MCF 10A (cell line): Measurements from ENCODE around the gene FFAR3. TPM values are rescaled to one million over a fixed set of nuclear protein-coding genes. Genes with fewer than 3 reads are reported as not detected.

ENCODE experiments used
- BruUV-seq: library from RNA; stranded (reverse); fragments of 400-500 nt; replicated peaks from 2 replicates; lab custom pipeline; 2021; lab: Mats Ljungman, UMichigan
- CTCF ChIA-PET: fragments of 300-600 bp; sonication (Branson Sonifier 250); formaldehyde crosslinking; extraction: SDS; loops from one replicate; lab custom pipeline; 2021; ENCODE audit warnings: antibody characterized with exemption, inconsistent platforms; lab: Yijun Ruan, JAX
- POLR2A ChIA-PET: fragments of 300-600, 350-650 bp; sonication (Branson Sonifier 250); formaldehyde crosslinking; extraction: SDS; loops from one replicate; lab custom pipeline; 2020; ENCODE audit warnings: antibody characterized with exemption, inconsistent platforms; lab: Yijun Ruan, JAX
- DNase-seq: peaks from one replicate; pipeline ENCODE4 v3.0.0-alpha.2; 2018; ENCODE audit not compliant: unreplicated experiment
- H3K27ac Mint-ChIP-seq: one replicate; pipeline ENCODE4 v1.8.0; 2022; ENCODE audit warnings: mild to moderate bottlenecking, low read depth, mixed read lengths; ENCODE audit not compliant: unreplicated experiment
- H3K27me3 Mint-ChIP-seq: one replicate; pipeline ENCODE4 v1.8.0; 2022; ENCODE audit warnings: mixed read lengths; ENCODE audit not compliant: insufficient read depth, unreplicated experiment
- H3K36me3 Mint-ChIP-seq: one replicate; pipeline ENCODE4 v1.8.0; 2022; ENCODE audit warnings: mild to moderate bottlenecking, moderate library complexity, mixed read lengths; ENCODE audit not compliant: insufficient read depth, unreplicated experiment
- H3K4me1 Mint-ChIP-seq: one replicate; pipeline ENCODE4 v1.8.0; 2022; ENCODE audit warnings: mixed read lengths; ENCODE audit not compliant: insufficient read depth, unreplicated experiment
- H3K4me3 Mint-ChIP-seq: one replicate; pipeline ENCODE4 v1.8.0; 2022; ENCODE audit warnings: mild to moderate bottlenecking, moderate library complexity, mixed read lengths; ENCODE audit not compliant: unreplicated experiment
- H3K9me3 Mint-ChIP-seq: one replicate; pipeline ENCODE4 v1.8.0; 2022; ENCODE audit warnings: mixed read lengths; ENCODE audit not compliant: unreplicated experiment
- intact Hi-C: fragments of 100-400 bp; cut with micrococcal nuclease; formaldehyde crosslinking; loops from 2 replicates; pipeline ENCODE4 v1.14.1; 2022
- total RNA-seq: library from RNA; stranded (reverse); gene quantifications from 2 replicates; pipeline ENCODE4 v1.2.3, GENCODE V29; 2022
- TF ChIP-seq, protein P1 (sequence below): fragments of 200-600 bp; IDR thresholded peaks from one replicate; pipeline ENCODE4 v1.8.0; 2022; ENCODE audit warnings: antibody characterized with exemption, mild to moderate bottlenecking; ENCODE audit not compliant: unreplicated experiment

FFAR3 gene
- total RNA-seq, 1 experiment from 2014 or later = not detected

DNA sequence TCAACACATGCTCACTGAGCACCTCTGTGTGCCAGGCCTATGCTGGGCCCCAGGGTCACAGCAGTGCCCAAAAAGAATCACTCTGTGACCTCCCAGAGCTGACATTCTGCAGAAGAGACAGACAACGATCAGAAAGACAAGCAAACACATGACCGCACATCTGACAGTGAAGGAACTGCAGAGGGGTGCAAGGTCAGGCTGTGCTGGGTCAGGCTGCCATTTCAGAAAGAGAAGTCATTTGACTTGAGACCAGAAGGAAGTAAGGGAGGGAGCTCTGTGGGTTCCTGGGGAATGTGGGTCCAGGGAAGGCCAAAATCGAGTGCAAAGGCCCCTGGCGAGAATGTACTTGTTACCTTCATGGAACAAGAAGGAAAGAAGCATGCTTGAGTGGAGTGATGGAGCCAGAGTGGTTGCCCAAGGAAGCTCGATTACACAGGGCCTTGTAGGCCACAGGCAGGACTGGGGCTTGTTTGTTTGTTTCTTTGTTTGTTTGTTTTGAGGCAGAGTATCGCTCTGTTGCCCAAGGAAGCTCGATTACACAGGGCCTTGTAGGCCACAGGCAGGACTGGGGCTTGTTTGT is 40.7 kb upstream of the FFAR3 start:
- no TSS peak for BruUV-seq

DNA sequence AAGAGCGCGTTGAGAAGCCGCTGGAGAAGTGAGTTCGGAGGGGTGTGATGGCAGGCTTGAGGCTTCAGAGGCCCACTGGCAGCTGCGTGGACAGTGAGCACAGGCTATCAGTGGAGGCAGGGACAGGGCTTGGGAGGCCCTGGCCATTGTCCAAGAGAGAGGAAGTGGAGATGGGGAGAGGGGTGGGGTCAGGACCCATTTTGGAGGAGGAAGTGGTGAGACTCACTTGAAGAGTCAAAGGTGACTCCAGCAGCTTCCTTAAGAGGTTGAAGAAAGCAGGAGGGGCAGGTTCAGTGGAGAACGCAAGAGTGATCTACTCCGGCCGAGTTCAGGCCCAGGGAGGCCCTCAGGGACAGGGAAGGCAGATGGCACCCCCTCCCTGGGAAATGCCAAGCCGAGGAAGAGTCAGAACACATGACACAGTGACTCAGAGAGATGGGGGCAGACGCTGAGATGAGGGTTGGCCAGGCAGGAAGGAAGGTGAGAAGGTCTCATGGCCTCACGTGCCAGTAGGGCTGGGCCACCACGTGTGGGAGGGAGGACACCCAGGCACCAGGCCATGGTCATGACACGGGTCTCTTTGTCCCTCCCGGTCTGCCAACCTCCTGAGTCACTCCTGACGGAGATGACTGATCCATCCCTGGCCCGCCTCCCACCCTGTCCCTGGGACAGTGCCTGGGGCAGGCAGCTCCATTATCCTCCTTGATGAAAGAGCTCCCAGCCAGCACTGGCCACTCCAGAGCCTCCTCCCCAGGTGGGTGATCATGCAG is 39.4 kb upstream of the FFAR3 start:
- CTCF ChIA-PET = interaction anchor here (0.6 to 1.8 kb wide), 3 partner anchors 46 to 325 kb away, joined by 3 to 6 read pairs (median 4); no protein-coding TSS in a partner anchor
- POLR2A ChIA-PET = interaction anchor here (0.6 to 1.0 kb wide), 2 partner anchors 202 to 373 kb away, joined by 3 to 4 read pairs; no protein-coding TSS in a partner anchor

More for the DNA sequence above, 40.7 kb upstream of the FFAR3 start:
- CTCF ChIA-PET = interaction anchor here (0.5 to 1.8 kb wide), 4 partner anchors 36 to 587 kb away, joined by 3 to 6 read pairs (median 3); no protein-coding TSS in a partner anchor
- DNase-seq = no peak
- Mint-ChIP-seq H3K4me3 (no peak overlapping the region), H3K27ac (no peak overlapping the region), H3K9me3 (no peaks in the 10 kb centered on the region), H3K36me3 (no peaks in the 10 kb centered on the region), H3K27me3 (no peaks in the 10 kb centered on the region), H3K4me1 (peaks cover 21% of the 10 kb centered on the region)
- POLR2A ChIA-PET = interaction anchor here (1.0 kb wide), 1 partner anchor 52 kb away, joined by 3 read pairs; no protein-coding TSS in a partner anchor
- intact Hi-C loops = no loop called here
- TF ChIP-seq, protein P1, sequence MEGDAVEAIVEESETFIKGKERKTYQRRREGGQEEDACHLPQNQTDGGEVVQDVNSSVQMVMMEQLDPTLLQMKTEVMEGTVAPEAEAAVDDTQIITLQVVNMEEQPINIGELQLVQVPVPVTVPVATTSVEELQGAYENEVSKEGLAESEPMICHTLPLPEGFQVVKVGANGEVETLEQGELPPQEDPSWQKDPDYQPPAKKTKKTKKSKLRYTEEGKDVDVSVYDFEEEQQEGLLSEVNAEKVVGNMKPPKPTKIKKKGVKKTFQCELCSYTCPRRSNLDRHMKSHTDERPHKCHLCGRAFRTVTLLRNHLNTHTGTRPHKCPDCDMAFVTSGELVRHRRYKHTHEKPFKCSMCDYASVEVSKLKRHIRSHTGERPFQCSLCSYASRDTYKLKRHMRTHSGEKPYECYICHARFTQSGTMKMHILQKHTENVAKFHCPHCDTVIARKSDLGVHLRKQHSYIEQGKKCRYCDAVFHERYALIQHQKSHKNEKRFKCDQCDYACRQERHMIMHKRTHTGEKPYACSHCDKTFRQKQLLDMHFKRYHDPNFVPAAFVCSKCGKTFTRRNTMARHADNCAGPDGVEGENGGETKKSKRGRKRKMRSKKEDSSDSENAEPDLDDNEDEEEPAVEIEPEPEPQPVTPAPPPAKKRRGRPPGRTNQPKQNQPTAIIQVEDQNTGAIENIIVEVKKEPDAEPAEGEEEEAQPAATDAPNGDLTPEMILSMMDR = no peak

DNA sequence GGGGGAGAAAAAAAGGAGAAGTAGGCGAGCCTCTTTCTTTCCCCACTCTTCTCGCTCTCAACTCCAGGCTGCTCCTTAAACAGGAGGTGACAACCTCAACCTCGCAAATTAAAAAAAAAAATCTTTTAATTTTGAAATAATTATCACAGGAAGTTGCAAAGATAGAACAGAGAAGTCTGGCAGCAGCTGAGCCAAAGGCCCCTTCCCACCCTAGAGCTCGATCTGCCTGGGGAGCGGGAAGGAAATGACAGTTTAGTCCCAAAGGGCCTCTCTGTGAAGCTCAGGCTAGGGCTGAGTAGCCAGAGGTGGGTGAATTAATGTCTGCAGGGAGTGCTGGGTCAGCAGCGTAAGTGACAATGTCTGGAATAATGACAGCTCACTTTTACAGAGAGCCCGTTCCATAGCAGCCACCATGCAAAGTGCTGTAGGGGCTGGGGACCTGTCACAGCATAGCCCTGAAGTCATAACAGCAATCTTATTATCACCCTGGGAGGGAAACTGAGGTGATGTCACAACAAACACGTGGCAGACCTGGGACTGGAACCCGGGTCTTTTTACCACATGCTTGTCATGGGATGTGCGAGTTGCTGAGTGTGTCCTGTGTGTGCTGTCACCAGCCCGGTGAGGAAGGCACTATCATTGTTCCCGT is 38.1 kb upstream of the FFAR3 start:
- CTCF ChIA-PET = interaction anchor here (0.5 to 1.0 kb wide), 3 partner anchors 19 to 347 kb away, joined by 3 to 5 read pairs (median 3); no protein-coding TSS in a partner anchor
- POLR2A ChIA-PET = interaction anchor here (0.7 kb wide), 1 partner anchor 107 kb away, joined by 3 read pairs; no protein-coding TSS in a partner anchor
- H3K27ac Mint-ChIP-seq = no peak overlapping the region
- TF ChIP-seq, protein P1 = no peak
- BruUV-seq = no TSS peak
- H3K27me3 Mint-ChIP-seq = no peaks in the 10 kb centered on the region
- no peaks in the 10 kb centered on the region for H3K9me3 Mint-ChIP-seq
- no peak overlapping the region for H3K4me3 Mint-ChIP-seq
- H3K4me1 Mint-ChIP-seq = peaks cover 23% of the 10 kb centered on the region
- DNase-seq = no peak
- H3K36me3 Mint-ChIP-seq = no peaks in the 10 kb centered on the region
- intact Hi-C loops = no loop called here

More for the DNA sequence above, 39.4 kb upstream of the FFAR3 start:
- no peaks in the 10 kb centered on the region for H3K36me3 Mint-ChIP-seq
- no peaks in the 10 kb centered on the region for H3K27me3 Mint-ChIP-seq
- peak; percentile 96 for DNase-seq
- no peaks in the 10 kb centered on the region for H3K9me3 Mint-ChIP-seq
- TF ChIP-seq, protein P1 = no peak
- intact Hi-C loops = no loop called here
- H3K27ac Mint-ChIP-seq = peak overlapping the region; percentile 59
- TSS peak; percentile 81 for BruUV-seq
- no peak overlapping the region for H3K4me3 Mint-ChIP-seq
- peaks cover 12% of the 10 kb centered on the region for H3K4me1 Mint-ChIP-seq
